A673 (cell line): ENCODE data around the gene TSSC4.

ENCODE experiments used
- EZH2 ChIP-seq: fragments of 200-600 bp; sonication (generic); IDR thresholded peaks from 2 replicates; pipeline ENCODE4 v1.6.1; 2017; ENCODE audit warnings: borderline replicate concordance, low read depth, mild to moderate bottlenecking, mixed read lengths, antibody characterized with exemption, low read length; ENCODE audit not compliant: poor library complexity, severe bottlenecking
- TF ChIP-seq, protein P1 (sequence below): fragments of 300-800, 200-600 bp; sonication (generic); conservative IDR thresholded peaks from 2 replicates; pipeline ENCODE4 v1.5.1; 2017; ENCODE audit warnings: low read depth, mild to moderate bottlenecking, antibody characterized with exemption, low read length, moderate library complexity, mixed read lengths

DNA sequence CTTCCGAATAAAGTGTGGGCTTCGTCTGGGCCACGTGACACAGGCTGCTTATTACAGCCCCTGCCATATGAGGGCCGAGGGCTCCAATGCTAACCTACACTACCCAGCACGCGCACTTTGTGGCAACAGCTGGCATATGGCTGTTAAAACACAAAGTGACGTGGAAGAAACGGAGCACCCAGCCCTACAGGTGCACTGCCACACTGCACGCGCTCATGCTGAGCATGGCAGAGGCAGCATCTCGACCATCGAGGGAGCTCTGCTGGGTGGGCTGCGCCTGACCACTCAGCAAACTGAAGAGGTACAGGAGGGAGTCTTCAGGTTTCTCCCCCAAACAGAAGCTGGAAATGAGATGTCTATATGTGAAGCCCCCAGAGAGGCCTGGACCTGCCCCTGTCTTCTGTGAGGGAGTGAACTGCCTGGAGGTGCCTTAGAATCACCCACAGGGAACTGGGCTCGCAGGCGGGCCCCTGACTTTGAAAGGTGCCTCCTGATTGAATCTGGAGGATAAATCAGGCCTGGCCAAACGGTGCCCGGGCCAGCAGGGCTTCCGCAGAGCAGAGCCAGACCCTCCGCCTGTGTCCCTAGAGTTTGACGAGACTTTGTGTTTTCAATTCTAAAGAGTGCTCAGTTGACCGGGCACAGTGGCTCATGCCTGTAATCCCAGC is 18.3 kb downstream of the TSSC4 start:
- TF ChIP-seq, protein P1, sequence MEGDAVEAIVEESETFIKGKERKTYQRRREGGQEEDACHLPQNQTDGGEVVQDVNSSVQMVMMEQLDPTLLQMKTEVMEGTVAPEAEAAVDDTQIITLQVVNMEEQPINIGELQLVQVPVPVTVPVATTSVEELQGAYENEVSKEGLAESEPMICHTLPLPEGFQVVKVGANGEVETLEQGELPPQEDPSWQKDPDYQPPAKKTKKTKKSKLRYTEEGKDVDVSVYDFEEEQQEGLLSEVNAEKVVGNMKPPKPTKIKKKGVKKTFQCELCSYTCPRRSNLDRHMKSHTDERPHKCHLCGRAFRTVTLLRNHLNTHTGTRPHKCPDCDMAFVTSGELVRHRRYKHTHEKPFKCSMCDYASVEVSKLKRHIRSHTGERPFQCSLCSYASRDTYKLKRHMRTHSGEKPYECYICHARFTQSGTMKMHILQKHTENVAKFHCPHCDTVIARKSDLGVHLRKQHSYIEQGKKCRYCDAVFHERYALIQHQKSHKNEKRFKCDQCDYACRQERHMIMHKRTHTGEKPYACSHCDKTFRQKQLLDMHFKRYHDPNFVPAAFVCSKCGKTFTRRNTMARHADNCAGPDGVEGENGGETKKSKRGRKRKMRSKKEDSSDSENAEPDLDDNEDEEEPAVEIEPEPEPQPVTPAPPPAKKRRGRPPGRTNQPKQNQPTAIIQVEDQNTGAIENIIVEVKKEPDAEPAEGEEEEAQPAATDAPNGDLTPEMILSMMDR, result no peak
- TF ChIP-seq EZH2, result no peak
